Neural crest cell (in vitro differentiated cells): Measurements from ENCODE around the gene NR5A2. TPM values are rescaled to one million over a fixed set of nuclear protein-coding genes. Genes with fewer than 3 reads are reported as not detected.

Experiments used
- DNase-seq: peaks from one replicate; pipeline ENCODE4 v3.0.0; 2021; ENCODE audit warnings: low read depth, mixed read lengths, low spot score
- H3K27ac Mint-ChIP-seq: one replicate; pipeline ENCODE4 v1.8.0; 2021; ENCODE audit warnings: mild to moderate bottlenecking, mixed read lengths; ENCODE audit not compliant: unreplicated experiment
- H3K27me3 Mint-ChIP-seq: 2 replicates; pipeline ENCODE4 v1.8.0; 2021; ENCODE audit warnings: low read depth, mild to moderate bottlenecking, mixed read lengths
- H3K36me3 Mint-ChIP-seq: 2 replicates; pipeline ENCODE4 v1.8.0; 2021; ENCODE audit warnings: low read depth, mild to moderate bottlenecking, mixed read lengths
- H3K4me1 Mint-ChIP-seq: 2 replicates; pipeline ENCODE4 v1.8.0; 2021; ENCODE audit warnings: mixed read lengths
- H3K4me3 Mint-ChIP-seq: one replicate; pipeline ENCODE4 v1.8.0; 2021; ENCODE audit warnings: mild to moderate bottlenecking, mixed read lengths
- H3K9me3 Mint-ChIP-seq: 2 replicates; pipeline ENCODE4 v1.8.0; 2021; ENCODE audit warnings: mixed read lengths
- total RNA-seq: library from RNA; stranded (reverse); gene quantifications from 2 replicates; pipeline ENCODE4 v1.2.1, GENCODE V29; 2021
- TF ChIP-seq, protein P1 (sequence below): fragments of 200-600 bp; sonication (generic); conservative IDR thresholded peaks from 2 replicates; pipeline ENCODE4 v1.5.0; 2021; ENCODE audit warnings: antibody characterized with exemption, mild to moderate bottlenecking

The NR5A2 gene
- total RNA-seq, 1 donor from 2014 or later, result not detected

DNA sequence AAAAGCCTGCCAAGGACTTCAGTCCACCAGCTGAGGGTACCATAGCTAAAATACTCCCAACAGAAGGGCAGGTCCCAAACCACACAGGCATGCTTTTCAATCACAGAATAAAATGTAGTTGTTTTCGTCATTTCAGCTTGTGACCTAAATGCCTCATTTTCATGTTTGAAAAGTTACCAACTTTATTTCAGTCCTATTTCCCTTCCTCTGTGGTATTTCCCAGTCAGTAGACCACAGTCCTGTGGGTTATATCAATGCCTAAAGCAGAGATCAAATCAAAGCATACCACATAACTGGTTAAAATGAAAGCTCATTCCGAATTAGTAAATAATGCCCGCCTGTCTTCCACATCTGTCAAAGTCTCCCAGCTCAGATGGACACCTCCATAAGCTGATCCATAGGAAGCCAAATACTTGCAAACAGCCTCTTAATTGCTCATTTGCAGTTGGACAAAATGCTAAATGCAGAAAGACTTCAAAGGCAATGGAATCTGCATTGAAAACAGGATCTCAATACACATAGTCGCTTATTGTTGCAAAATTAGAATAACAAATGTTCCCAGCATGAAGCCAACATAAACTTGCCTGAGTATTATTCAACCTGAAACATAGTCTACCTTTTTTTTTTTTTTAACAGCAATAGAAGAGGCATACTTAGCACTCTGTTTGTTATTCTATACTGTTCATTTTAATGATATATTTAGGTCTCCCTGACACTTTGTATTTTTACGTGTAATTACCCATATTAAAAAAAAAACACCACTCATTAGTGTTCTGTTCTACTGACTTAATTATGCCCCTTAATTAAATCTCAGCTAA is 53.9 kb downstream of the NR5A2 start:
- no peak overlapping the region for H3K27ac Mint-ChIP-seq
- H3K27me3 Mint-ChIP-seq, result peaks cover 56% of the 10 kb centered on the region
- TF ChIP-seq, protein P1, sequence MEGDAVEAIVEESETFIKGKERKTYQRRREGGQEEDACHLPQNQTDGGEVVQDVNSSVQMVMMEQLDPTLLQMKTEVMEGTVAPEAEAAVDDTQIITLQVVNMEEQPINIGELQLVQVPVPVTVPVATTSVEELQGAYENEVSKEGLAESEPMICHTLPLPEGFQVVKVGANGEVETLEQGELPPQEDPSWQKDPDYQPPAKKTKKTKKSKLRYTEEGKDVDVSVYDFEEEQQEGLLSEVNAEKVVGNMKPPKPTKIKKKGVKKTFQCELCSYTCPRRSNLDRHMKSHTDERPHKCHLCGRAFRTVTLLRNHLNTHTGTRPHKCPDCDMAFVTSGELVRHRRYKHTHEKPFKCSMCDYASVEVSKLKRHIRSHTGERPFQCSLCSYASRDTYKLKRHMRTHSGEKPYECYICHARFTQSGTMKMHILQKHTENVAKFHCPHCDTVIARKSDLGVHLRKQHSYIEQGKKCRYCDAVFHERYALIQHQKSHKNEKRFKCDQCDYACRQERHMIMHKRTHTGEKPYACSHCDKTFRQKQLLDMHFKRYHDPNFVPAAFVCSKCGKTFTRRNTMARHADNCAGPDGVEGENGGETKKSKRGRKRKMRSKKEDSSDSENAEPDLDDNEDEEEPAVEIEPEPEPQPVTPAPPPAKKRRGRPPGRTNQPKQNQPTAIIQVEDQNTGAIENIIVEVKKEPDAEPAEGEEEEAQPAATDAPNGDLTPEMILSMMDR, result no peak
- DNase-seq, result no peak
- H3K4me3 Mint-ChIP-seq, result no peak overlapping the region
- H3K4me1 Mint-ChIP-seq, result peaks cover 36% of the 10 kb centered on the region
- H3K9me3 Mint-ChIP-seq, result no peaks in the 10 kb centered on the region
- no peaks in the 10 kb centered on the region for H3K36me3 Mint-ChIP-seq

DNA sequence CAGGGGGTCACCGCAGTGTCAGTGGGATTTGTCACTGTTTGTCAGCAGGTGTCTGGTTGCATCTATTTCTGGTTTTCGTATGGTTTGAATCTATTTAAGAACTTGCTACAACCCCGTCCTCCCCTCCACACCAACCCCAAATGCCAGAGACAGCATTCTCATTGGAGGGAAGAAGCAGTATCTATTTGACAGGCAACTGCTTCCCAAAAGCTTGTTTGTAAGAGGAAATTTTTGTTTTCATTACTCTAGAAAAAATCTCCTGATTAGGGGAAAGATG is 54.4 kb downstream of the NR5A2 start:
- H3K27ac Mint-ChIP-seq, result no peak overlapping the region
- no peak overlapping the region for H3K4me3 Mint-ChIP-seq
- H3K27me3 Mint-ChIP-seq, result peaks cover 55% of the 10 kb centered on the region
- H3K36me3 Mint-ChIP-seq, result no peaks in the 10 kb centered on the region
- DNase-seq, result no peak
- TF ChIP-seq, protein P1, result no peak
- H3K9me3 Mint-ChIP-seq, result no peaks in the 10 kb centered on the region
- H3K4me1 Mint-ChIP-seq, result peaks cover 36% of the 10 kb centered on the region

DNA sequence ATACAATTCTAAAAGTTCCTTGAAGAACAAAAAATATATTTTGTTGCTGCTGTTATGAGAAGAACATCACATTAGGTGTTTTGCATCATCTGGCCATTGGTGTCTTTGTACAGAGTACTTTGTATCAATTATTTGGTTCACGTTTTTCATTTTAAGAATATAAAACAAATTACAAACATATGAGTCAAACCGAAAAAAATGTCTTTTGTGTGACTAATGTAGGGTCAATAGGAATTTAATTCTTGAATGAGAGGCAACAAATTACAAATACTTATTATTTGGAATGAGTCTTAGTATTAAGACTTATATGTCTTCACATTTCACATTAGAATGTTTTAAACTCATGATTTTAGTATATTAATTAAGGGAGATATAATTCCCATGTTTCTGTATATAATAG is 54.8 kb downstream of the NR5A2 start:
- TF ChIP-seq, protein P1, result no peak
- Mint-ChIP-seq H3K9me3 (no peaks in the 10 kb centered on the region), H3K27ac (no peak overlapping the region), H3K4me3 (no peak overlapping the region), H3K4me1 (peaks cover 36% of the 10 kb centered on the region), H3K27me3 (peaks cover 59% of the 10 kb centered on the region), H3K36me3 (no peaks in the 10 kb centered on the region)
- DNase-seq, result no peak

DNA sequence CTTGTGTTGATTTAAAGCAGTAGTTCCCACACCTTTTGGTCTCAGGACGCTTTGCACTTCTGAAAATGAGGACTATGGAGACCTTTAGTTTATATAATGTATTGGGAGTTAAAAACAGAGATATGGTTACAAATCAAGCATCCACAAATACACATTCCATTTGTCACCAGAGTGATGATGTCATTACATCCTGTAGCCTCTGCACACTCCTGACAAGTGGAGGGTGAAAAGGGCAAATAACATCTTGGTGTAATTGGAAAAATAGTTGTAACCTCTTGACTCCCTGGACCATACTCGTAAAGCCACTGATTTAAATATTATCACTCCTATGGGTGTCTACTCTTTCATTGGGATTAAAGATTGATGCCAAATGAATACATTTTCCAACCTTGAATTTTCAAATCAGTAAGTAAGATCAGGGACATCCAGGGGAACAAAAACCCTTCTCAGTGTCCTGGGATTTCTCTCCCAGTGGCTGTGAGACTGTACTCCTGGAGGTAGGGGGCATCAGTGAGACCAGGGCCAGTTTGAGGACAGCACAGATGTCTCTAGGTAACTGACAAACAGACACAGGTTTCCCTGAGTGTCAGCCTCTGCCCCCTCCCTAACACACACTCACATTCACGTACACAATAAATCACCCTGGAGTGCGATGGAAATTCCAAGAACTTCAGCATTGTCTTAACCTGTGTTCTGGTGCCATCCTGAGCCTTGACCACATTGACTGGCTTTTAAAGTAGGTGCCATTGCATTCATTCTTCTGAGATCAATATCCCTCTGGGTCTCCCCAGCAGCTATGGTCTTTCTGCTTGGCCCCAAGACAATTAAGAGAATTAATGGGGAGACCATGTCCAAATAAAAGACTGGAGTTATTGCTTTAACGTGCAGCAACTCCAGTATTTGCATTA is 63.0 kb downstream of the NR5A2 start:
- TF ChIP-seq, protein P1, result peak; percentile 35
- DNase-seq, result no peak
- H3K27ac Mint-ChIP-seq, result no peak overlapping the region
- H3K27me3 Mint-ChIP-seq, result peaks cover 38% of the 10 kb centered on the region
- no peaks in the 10 kb centered on the region for H3K36me3 Mint-ChIP-seq
- no peaks in the 10 kb centered on the region for H3K4me1 Mint-ChIP-seq
- H3K9me3 Mint-ChIP-seq, result no peaks in the 10 kb centered on the region
- no peak overlapping the region for H3K4me3 Mint-ChIP-seq

DNA sequence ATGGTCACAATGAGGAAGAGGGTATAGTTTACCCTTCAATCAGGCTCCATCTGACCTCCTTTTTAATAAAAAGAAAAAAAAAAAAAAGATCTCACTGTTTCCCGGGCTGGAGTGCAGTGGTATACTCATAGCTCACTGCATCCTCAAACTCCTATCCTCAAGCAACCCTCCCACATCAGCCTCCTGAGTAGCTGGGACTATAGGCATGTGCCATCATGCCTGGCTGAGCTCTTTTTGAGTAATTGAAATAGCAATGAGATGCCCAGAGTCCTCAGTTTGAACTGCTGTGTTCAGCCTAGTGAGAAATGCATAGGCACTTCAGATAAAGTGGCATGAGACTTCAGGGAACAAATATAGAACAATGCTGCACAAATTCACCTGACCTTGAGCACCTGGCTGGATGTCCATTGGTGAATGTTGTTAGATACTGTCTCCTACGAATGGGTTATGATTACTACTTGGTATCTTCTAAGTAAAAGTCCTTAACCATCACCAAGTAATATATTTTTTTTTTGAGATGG is 67.6 kb downstream of the NR5A2 start:
- H3K36me3 Mint-ChIP-seq, result no peaks in the 10 kb centered on the region
- H3K27me3 Mint-ChIP-seq, result peaks cover 24% of the 10 kb centered on the region
- H3K27ac Mint-ChIP-seq, result no peak overlapping the region

More for the DNA sequence above, 67.6 kb downstream of the NR5A2 start:
- no peaks in the 10 kb centered on the region for H3K4me1 Mint-ChIP-seq
- no peaks in the 10 kb centered on the region for H3K9me3 Mint-ChIP-seq
- no peak for DNase-seq
- TF ChIP-seq, protein P1, result no peak
- H3K4me3 Mint-ChIP-seq, result no peak overlapping the region
